NOMO-1 treated with dmso at 0.1 percent for 144 hours (cell line): Measurements from ENCODE around the gene PREX1.
A peak's percentile ranks its signal among the peaks of the same experiment; 100 is the strongest.
"Not testable (repeated sequence)": the region's sequence is repeated elsewhere in the genome, so short reads cannot be mapped to it uniquely, and the experiment has no call there.

Experiments used
- DNase-seq: peaks from one replicate; lab custom pipeline; 2025; ENCODE audit not compliant: unreplicated experiment; lab: John Stamatoyannopoulos, UW

PREX1 gene

GRCh38 chr20:48779435-48779834 is 48.4 kb downstream of the PREX1 start:
- DNase-seq = no peak

GRCh38 chr20:48777821-48778220 is 50.0 kb downstream of the PREX1 start:
- DNase-seq = no peak

GRCh38 chr20:48777005-48777404 is 50.8 kb downstream of the PREX1 start:
- DNase-seq = peak; percentile 8

- no peak for DNase-seq
These were observed 51.5 kb downstream of the PREX1 start for GRCh38 chr20:48776306-48776705.

- not testable (repeated sequence) for DNase-seq
These were observed 52.3 kb downstream of the PREX1 start for GRCh38 chr20:48775545-48775944.

- no peak for DNase-seq
These were observed 53.1 kb downstream of the PREX1 start for GRCh38 chr20:48774696-48775095.

- peak; percentile 65 for DNase-seq
These were observed 53.9 kb downstream of the PREX1 start for GRCh38 chr20:48773837-48774418.

GRCh38 chr20:48772183-48772976 is 55.4 kb downstream of the PREX1 start:
- DNase-seq = peak; percentile 90

GRCh38 chr20:48771542-48771941 is 56.3 kb downstream of the PREX1 start:
- peak; percentile 14 for DNase-seq

- DNase-seq = no peak
These were observed 56.9 kb downstream of the PREX1 start for GRCh38 chr20:48770700-48771442.

- DNase-seq = no peak
These were observed 58.5 kb downstream of the PREX1 start for GRCh38 chr20:48769069-48769983.

GRCh38 chr20:48766961-48767960 is 60.5 kb downstream of the PREX1 start:
- no peak for DNase-seq

GRCh38 chr20:48766205-48766604 is 61.6 kb downstream of the PREX1 start:
- DNase-seq = no peak

- DNase-seq = no peak
These were observed 62.4 kb downstream of the PREX1 start for GRCh38 chr20:48765359-48765758.

- DNase-seq = no peak
These were observed 64.4 kb downstream of the PREX1 start for GRCh38 chr20:48763216-48763914.

- no peak for DNase-seq
These were observed 65.9 kb downstream of the PREX1 start for GRCh38 chr20:48761874-48762273.

GRCh38 chr20:48761023-48761785 is 66.6 kb downstream of the PREX1 start:
- DNase-seq = peak; percentile 47

- peak; percentile 66 for DNase-seq
These were observed 67.3 kb downstream of the PREX1 start for GRCh38 chr20:48760403-48760983.
